Non-pigmented ciliary epithelial cell (primary cell): ENCODE measurements around the gene TESMIN.

Experiments
- DNase-seq: peaks from one replicate; pipeline ENCODE4 v3.0.0-alpha.2; 2010; ENCODE audit warnings: low read depth

Gene TESMIN, protein sequence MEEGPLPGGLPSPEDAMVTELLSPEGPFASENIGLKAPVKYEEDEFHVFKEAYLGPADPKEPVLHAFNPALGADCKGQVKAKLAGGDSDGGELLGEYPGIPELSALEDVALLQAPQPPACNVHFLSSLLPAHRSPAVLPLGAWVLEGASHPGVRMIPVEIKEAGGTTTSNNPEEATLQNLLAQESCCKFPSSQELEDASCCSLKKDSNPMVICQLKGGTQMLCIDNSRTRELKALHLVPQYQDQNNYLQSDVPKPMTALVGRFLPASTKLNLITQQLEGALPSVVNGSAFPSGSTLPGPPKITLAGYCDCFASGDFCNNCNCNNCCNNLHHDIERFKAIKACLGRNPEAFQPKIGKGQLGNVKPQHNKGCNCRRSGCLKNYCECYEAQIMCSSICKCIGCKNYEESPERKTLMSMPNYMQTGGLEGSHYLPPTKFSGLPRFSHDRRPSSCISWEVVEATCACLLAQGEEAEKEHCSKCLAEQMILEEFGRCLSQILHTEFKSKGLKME

DNA sequence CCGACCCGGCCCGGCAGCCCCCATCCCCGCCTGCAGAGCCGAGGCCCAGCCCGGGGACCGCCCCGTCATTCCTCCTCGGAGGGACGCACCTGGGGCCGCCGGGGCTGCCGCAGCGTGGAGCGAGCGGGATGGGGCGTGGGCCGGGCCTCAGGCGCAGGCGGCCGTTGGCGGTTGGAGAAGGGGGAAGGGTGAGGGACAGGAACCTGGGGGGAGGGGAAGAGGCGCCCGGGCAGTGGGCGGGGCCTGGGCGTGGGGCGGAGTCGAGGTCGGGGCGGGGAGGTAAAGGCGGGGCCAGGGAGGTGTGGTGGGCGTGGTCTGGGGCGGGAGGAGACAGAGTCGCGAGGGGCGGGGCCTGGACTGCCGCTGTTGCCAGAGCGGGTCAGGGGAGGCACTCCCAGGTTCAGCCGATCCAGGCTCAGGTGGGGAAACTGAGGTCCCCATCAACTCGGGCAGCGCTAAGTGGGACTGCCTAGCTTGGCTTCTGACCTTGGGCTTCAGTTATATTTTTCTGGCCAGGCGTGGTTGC lies at the start of gene TESMIN:
Gene TESMIN, minus strand, starts transcription at position 190 of the 526 bp plus-strand sequence. CDS start 860 bp downstream, outside the sequence.
- DNase-seq: no peak

DNA sequence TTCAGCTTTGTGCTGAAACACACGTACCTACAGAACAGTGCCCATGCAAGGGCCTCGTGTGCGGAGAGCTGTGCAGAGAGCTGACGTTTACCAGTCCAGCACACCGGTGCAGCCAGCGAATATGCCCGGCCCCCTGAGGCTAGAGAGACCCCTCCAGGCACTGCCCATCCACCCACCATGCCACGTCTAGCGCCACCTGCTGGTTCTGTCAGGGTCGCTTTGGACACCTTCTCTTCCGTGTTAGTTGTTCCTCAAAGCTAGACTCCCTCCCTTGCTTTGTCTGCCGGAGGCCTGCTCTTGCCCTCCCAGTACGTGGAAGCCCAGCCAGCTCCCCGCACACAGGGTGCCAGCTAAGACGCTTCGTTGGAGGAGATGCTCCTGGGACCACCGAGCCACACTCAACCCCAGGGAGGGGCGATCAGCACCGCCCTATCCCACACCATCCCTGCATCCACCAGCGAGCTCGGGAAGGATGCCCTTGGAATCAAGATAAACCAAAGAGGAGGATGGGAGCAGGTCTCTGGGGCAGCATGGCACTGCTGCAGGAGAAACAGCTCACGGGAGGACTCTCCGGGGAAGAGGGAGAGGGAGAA lies 47.0 kb upstream of the TESMIN start:
- DNase-seq: no peak

DNA sequence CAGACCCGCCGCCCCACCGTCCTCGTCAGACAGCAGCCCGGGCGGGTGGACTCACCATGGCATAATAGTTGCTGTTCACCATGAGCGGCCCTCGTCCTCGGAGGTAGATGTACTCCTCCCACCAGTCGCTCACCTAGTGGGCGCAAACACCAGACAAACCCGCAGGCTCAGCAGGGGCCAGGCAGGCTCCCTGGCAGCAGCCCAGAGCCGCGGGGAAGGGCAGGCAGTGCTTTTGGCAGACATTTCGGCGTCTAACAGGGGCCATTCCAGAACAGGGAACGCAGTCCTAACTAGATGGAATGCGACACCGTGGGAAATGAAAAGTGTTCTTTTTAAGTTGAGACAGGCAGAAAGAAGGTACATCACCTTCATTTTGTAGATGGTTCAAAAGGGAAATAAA lies 45.5 kb upstream of the TESMIN start:
- no peak for DNase-seq

DNA sequence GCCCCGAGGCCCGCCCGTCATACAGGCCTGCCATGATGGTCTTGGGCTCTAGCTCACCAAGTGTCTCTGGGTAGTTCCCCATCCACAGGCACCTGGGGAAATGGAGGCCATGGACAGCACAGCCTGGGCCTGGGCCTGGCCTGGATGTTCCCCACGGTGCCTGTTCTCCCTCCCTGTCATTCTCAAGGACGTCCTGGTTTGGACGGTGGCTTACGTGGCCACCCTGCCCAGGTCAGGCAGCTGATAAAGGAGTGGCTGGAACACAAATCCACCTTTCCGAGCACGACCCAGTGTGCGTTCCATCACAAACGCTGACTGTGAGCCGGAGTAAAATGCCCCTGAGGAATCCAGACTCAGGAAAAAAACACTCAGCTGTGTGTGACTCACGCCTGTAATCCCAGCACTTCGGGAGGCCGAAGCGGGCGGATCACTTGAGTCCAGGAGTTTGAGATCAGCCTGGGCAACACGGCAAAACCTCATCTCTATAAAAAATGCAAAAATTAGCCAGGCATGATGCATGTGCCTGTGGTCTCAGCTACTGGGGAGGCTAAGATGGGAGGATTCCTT lies 41.2 kb upstream of the TESMIN start:
- peak; percentile 9 for DNase-seq

DNA sequence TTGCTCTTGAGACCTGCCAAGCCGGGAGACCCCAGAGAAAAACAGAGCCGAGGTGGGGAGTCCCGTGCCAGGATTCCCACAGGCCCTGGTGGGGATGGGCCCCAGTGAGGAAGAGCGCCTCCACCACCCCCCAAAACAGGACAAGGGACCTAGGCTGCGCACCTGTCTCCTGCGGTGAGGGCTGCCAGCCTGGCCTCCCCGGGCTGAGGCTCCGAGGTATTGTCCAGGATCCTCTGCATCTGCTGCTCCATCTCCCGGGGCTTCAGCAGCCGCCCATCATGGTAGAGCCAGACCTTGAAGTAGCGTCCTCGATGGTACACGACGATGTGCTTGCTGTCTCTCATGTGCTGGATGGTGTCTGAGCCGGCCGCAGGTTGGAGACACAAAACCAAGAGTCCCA lies 33.3 kb upstream of the TESMIN start:
- no peak for DNase-seq

DNA sequence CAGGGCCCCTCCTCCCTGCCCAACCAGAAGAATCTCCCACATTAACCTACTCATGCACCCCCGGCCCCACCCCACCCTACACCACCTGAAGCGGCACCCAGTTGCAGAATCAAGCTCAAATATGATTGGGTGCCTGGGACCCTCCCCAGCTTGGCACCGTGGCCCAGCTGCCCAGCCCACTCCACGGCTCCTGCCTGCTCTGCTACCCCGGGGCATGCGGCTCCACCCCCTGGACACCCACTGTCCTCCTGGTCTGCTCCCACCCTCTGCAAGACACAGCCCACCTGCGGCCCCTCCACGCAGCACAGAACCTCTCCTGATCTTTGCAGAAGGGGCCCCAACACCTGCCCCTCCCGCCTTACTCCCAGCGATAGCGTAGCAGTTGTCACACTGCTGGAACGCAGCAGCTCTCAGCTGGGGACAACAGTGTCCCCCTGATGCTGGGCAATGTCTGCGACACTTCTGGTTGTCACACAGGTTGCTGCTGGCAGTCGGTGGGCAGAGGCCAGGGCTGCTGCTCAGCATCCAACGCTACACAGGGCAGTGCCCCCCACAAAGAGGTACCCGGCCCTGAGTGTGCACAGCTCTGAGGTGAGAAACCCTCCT lies 32.0 kb upstream of the TESMIN start:
- DNase-seq: no peak

DNA sequence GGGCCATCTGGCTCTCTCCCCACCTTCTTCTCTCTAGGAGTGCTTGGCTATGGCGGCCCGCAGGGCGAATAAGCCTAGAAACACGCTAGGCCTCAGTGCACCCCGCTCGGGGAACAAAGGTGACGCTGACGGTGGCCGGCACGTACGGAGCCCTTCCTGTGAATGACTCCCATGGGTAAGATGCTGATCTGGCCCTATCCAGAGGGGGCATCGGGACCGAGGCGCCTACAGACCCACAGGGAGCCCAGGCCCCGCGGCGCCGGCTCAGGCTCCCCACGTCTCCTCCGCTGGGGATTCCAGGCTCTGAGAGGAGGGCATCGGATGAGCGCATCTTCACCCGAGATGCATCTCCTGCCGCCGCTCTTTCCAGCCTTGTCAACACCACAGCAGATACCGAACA lies 31.4 kb upstream of the TESMIN start:
- DNase-seq: no peak

DNA sequence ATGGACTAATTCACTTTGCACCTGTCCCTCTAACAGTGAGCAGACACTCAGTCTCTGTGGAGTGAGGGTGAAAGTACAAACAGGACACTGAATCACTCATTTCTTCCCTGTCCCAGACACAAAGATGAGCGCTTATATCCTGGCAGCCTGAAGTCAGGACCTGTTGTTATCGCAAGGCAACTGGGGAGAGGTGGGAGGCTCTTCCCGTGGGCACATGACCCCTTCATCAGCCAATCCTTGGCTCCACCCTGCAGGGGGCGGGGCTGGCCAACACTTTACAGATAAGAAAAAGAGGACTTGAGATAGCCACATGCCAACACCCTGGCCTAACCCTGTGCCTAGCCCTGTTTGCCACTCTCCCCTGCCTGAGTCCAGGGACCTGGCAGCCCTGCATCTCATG lies 29.5 kb upstream of the TESMIN start:
- DNase-seq: no peak

DNA sequence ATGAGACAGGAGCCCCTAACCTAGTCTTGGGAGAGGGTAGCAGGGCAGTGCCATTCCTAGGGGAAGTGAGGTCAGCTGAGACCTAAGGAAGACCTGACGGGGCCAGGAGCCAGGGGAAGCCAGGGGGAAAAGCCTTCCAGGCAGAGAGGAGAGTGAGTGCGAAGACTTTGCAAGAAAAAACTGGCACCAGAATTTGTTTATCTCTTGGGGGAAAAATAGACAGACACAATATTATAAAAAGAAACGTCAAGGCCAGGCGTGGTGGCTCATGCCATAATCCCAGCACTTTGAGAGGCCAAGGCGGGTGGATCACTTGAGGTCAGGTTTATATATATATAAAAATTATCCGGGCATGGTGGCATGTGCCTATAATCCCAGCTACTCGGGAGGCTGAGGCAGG lies 26.9 kb upstream of the TESMIN start:
- DNase-seq: no peak

DNA sequence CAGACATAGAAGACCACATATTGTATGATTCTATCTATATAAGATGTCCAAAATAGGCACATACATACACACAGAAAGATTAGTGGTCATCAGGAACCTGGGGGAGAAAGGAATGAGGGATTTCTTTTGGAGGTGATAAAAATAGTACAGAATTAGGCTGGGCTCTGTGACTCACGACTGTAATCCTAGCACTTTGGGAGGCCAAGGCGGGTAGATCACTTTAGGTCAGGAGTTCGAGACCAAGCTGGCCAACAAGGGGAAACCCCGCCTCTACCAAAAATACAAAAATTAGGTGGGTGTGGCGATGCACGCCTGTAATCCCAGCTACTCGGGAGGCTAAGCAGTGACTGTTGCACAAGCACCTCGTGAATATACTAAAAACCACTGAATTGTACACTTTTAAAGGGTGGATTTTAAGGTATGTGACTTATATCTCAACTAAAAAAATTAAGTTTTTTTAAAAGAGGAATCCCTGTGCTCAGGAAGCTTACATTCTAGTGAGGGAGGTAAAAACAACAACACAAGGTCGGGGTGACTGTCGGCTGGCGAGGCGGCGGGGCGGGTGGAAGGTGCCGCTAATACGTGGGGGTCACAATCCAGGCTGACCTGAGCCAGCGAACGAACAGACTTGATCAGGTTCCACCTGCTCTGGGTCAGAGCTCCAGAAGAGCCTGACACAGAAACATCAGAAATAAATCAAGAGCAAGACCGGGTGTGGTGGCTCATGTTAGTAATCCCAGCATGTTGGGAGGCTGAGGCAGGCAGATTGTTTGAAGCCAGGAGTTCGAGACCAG lies 25.3 kb upstream of the TESMIN start:
- DNase-seq: no peak

DNA sequence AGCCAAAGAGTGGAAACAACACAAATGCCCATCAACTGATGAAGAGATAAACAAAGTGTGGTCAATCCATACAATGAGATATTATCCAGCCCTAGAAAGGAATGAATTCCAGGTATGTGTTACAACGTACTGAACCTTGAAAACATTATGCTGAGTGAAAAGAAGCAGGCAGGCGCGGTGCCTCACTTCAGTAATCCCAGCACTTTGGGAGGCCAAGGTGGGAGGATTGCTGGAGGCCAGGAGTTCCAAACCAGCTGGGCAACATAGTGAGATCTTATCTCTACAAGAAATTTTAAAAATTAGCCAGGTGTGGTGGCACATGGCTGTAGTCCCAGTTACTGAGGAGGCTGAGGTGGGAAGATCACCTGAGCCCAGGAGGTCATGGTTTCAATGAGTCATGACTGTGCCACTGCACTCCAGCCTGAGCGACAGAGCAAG lies 24.6 kb upstream of the TESMIN start:
- no peak for DNase-seq

DNA sequence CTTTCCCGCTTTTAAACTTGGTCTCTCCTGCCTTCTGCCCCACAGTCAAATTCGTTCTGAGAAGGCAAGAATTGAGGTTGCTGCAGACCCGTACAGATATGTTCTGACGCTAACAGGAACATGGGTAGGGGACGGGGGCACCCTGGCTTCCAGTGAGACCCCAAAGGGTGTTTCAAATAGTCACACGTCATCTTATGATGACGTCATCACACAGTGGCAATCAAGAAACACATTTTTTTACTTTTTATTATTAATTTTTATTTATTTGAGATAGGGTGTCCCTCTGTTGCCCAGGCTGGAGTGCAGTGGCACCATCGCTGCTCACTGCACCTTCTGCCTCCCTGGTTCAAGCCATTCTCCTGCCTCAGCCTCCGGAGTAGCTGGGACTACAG lies 22.9 kb upstream of the TESMIN start:
- DNase-seq: no peak

DNA sequence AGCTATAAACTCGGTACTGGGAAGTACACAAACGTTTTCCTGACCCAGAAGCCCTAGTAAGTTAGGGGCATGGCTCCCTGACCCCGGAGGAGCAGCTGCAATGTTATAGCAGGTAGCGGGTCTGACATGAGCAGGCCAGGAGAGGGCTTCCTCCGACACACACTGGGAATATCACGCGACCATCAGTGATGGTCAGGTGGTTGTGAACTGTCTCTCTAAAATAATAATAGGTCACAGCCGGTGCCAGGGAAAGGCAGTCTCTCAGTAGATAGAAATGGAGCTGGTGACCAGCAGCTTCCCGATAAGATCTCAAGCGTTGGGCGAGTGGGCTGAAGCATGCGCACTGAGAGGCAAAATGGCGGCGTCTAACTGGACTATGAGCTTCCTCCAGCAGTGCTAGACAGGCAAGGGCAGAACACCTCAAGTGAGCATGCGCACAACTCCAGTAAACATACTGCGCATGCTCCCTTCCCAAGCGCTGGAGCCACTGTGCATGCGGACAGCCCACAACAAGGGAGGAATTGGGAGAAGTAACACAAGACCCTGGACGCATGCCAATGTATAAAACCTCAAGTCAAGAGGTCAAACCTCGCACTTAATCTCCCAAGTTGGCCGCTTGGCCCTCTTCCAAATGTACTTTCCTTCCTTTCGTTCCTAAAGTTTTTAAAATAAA lies 22.3 kb upstream of the TESMIN start:
- DNase-seq: no peak

DNA sequence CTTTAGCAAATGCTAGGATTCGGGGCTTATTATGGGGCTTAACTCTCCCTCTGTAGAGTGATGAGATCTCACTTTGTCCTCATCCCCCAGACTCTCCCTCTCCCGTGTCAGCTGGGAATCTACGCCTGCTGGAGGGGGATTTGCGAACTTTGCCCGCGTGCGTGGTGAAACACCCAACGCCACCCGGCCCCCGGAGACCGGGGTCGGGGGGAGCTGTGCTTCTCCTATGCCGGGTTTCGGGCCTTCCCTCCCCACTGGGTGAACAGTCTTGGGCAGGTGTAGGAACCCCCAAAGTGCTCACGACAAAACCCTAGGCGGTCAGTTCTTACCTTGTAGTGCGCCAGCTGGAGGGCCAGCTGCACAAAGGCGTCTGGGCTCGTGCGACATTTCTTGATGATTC lies 21.6 kb upstream of the TESMIN start:
- no peak for DNase-seq

DNA sequence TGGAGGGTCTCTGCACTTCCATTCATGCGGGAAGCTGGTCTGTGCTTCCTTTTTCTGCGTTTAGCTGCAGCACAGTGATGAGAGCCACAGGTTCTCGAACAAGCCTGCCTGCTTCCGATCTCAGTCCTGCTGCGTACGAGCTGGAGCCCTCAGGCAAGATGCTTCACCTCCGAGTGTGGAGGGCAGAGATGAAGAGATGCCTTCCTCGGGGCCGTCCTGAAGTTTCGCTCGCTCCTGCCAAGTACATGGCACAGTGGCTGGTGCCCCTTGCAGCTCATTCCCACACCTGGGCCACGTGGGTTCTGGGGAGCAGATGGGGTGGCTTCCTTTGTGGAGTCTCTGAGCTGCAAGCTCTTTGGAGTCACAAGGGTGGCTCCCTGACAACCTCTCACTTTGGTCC lies 19.5 kb upstream of the TESMIN start:
- no peak for DNase-seq

DNA sequence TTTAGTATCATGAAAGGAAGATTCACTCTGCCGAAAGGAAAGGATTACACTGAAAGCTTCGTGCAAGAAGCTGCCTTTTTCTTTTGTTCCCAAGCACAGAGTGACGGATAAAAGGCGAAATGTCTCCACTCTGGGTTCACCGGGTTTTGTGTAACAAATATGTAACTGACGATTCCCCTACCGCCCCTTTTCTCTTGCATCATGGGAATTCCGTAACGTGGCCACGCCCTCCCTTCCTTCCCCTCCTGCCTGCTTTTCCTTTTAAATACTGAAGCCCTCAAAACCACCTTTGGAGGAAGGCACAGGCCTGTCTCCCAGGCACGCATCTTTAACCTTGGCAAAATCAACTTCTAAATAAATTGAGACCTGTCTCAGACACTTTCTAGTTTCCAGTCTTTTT lies 16.4 kb upstream of the TESMIN start:
- DNase-seq: no peak

DNA sequence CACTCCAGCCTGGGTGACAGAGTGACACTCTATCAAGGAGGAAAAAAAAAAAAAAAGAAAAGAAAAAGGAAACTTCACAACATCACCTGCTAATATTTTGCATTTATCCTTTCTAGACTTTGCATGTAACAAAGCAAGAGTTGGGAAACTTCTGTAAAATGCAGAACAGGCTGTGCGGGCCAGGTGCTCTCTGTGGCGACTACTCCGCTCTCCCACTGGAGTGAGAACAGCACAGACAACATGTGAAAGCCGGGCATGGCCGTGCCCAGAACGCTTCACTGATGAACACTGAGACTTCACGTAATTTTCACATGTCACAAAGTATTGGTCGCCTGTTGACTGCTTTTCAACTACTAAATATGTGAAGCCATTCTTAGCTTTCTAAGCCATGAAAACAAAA lies 15.5 kb upstream of the TESMIN start:
- DNase-seq: no peak

DNA sequence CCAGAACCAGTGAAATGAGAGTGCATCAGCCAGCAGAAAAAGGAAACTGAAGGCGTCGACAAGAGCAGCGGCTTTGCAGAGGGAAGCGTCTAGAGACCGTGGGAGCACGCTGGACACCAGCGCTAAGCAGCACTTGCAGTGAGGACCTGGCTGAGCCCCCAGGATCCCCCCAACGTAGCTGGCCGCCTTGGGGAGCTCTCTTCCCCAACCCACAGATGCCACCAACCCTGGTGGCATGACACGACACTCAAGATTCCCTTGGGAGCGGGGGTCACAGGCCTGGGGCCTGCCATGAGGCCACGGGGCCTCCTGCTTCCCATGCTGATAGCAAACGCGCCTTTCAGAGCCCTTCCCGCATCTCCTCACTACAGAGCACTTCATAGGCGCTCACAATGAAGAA lies 13.4 kb upstream of the TESMIN start:
- no peak for DNase-seq

DNA sequence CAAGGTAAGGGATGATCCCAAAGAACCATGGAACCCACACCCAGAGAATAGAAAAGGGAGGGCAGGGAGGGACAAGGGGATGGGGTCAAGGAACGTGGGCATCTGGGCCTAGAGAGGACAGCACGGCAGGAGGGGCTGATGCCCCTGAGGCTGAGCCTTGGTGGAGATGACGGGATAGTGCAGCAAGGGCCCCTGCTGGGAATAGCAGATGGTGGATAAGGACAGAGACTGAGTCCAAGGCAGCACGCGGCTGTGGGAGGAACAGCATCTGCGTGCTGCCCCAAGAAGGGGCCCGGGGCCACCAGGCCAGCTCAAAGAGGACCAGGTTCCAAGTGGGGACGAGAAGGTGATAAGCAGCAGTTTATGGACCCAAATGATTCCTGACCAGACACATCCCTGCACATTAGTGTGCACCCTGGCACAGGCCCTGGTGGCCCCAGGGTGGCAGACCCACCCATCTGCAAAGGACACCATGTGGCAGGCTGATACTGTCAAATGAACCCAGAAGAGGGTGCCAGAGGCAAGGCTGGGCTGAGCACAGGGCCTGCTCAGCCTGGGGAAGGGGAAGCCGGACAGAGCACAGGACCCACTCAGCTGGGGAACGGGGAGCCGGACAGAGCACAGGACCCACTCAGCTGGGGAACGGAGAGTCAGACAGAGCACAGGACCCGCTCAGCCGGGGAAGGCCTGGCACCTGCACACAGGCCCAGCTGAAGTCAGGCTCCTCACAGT lies 12.8 kb upstream of the TESMIN start:
- no peak for DNase-seq

DNA sequence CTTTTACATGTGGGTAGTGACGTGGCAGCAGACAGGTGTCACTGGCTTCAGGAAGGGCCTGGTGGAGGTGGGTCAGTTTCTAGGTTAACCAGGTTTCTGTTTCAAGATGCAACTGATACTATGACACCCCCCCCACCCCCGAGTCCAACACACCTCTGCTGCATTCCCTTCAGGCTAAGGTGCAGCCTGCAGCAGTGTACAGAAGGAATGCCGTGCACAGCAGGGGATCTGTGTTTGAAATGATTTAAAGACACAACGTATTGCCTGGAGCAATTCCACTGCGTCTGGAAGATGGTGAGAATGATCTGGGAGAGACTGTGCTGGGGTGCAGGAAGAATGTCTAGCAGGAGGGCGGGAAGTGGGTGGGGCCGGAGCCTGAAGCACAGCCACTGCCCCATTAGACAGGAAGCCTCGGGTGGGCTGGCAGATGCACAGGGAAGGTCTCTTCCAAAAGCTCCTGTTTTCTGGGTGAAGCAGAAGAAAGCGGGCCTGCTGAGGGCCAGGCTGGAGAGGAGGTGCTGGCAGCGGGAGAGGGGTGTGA lies 11.9 kb upstream of the TESMIN start:
- DNase-seq: no peak
